Fibroblast of skin of left biceps (primary cell): ENCODE results near the gene HIPK1.
"Not testable (repeated sequence)": the region's sequence is repeated elsewhere in the genome, so short reads cannot be mapped to it uniquely, and the experiment has no call there.

Experiments used
- DNase-seq, 2 experiments: peaks; one replicate each; pipeline ENCODE4 v3.0.0-alpha.2; 2013; ENCODE audit warnings: low read depth in 2 of 2

Gene HIPK1

GRCh38 chr1:113982949-113983348, 53.8 kb downstream of the HIPK1 start:
- DNase-seq, result no peak

GRCh38 chr1:113983391-113983790, 54.3 kb downstream of the HIPK1 start:
- no peak for DNase-seq

DNA sequence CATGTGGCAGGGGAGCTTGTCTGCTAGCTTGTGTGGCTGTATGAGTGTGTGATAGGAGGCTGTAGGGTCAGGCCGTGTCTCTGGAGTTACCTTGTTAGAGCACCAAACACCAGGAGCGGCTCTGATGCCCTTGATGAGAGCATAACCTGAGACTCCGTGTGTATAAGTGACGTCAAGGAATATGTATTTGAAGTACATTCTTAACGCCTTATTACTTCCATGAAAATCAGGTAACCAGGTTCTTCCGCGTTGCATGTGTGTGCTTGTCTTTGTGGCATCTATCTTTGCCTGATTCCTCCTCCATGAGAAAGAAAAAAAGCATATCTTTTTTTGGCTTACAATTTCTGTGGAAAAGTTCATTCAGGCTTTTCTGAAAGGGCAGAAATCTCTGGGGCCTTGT, 54.7 kb downstream of the HIPK1 start:
- no peak for DNase-seq

DNA sequence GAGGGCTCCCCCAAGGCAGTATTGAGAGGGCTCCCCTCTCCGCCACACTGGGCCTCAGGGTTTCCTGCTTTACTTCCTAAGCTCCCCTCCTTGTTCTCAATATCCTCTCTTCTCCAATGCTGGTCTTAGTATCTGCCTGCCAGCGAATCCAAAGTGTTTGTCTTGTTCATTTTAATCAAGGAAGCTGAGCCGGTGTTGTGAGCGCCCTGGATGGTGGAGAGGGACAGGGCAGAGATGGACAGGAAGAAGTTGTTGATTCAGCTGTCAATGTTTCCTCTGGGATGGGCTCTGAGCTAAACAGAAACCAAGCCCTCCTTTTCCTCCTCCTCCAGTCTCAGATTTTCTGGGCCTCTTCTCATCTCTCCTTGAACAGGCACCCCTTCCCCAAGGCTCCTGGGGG, 55.6 kb downstream of the HIPK1 start:
- DNase-seq, result no peak

DNA sequence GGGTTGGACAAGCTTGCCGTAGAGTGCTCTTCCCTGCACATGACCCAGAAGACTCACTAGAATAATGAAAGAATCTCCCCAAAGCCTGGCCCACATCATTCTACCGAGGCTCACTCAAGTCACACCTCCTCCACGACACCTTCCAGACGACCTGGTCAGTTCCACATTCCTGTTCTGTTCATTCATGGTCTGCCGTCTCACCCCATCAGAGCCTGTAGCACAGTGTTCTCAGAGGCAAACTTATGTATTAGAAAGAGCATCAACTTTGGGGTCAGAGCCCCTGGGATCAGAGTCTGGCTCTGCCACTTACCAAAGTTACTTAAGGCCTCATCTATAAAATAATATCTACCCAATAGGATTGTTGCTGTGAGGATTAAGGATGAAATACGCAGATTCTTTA, 57.7 kb downstream of the HIPK1 start:
- no peak for DNase-seq

GRCh38 chr1:113987259-113987658, 58.1 kb downstream of the HIPK1 start:
- DNase-seq, result no peak

- DNase-seq, result no peak
These were observed 61.4 kb downstream of the HIPK1 start for GRCh38 chr1:113990530-113990929.

DNA sequence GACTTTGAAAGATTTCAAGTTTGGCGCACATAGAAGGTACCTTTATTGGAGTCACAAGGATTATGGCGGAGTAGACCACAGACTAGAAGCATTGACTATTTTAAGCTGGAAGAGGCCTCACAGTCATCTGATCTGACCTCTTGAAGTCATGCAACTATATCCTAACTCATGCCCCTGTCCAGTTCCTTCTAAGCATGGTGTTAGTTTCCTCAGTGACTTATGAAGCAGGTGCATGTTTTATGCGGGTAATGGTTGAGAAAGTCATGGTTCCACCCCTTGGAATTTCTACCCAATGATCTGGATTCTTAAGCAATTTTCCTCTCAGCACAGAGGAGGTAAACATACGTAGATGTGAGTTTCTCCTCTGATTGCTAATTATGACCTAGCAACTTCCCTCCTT, 61.8 kb downstream of the HIPK1 start:
- no peak for DNase-seq

GRCh38 chr1:113991467-113991997, 62.4 kb downstream of the HIPK1 start:
- DNase-seq, result no peak

- DNase-seq, result no peak
These were observed 63.9 kb downstream of the HIPK1 start for GRCh38 chr1:113993072-113993471.

DNA sequence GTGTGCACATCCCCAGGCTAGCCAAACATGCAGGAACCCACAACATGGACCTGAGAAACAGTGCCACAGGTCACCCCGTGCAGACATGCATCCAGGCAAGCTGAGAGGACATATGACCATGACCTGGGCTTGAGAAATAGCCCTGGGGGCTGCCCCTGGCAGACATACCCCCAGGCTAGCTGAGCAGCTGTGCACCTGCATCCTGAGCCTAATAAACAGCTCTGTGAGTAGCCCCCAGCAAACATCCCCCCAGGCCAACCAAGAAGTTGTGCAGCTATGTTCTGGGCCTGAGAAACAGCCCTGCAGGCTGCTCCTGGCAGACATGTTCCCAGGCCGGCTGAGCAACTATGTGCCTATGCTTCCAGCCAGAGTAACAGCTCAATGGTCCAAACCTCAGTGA, 64.6 kb downstream of the HIPK1 start:
- DNase-seq, result no peak

- no peak for DNase-seq
These were observed 66.3 kb downstream of the HIPK1 start for GRCh38 chr1:113995382-113995781.

DNA sequence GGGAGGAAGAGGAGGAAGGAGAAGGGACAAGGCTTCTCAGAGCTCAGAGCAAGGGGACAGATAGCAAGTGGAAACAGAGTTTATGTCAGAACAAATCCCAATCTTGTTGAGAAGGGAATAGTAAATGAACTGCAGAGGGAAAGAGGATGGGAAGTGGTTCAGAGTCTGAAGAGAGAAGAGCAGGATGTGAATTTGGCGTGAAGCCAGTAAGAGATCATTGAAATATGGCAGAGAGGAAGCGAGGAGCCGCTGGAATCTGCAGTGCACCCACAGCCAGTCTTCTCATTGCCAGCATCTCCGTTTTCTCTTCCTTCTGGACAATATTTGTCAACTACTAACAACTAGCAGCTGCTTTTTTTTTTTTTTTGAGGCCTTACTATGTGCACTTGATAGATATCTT, 69.2 kb downstream of the HIPK1 start:
- DNase-seq, result peak in 1 of 2 experiments; percentile 38

DNA sequence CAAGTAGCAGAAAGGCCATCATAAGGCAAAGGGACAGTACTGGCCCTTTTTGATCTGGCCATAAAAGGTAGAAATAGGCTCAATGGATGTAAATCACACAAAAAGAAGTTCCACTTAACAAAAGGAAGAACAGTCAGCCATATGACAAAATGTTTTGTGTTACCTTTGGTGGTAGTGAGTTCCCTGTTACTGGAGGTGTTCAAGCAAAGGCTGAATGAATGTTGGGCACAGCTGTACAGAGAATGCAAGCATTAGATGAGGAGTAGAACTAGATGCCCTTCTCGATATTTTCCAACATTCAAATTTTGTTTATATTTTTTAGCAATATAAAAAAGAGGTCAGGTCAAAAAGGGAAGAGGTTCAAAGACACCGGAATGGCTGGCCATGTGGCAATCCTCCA, 70.1 kb downstream of the HIPK1 start:
- DNase-seq, result no peak

DNA sequence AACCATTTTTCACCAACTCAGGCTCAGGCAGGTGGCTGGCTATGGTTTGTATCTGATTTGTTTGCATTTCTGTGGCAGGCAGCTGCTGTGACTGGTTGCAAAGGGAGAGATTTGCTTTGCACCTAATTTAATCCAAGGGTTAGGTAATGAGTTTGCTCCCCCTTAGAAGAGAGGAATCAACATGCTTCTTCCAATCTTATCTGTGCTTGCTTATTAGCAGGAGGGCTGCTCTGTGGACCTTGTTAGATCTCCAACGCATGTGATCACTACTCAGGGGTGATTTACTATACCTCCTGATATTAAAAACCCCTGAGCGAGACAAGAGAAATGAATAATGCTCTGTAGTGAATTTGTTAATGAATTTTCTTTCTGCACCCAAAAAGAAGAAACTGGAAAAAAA, 70.7 kb downstream of the HIPK1 start:
- no peak for DNase-seq

DNA sequence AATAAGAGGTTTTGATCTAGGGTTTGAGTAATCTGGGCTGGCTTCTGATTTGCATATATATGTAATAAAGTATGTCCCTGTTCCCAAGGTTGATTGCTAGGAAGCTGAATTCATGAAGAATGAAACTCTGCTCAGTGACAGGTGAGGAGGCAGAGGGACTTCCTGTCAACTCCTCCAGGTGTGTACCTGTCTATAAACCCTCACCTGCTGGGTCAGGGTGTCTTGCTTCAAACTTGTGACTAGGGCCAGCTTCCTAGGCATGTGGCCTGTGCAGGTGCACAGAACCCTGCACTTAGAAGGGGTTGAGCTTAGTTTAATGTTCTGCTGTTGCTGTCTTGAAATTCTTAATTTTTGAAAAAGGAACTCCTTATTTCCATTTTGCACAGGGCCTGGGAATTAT, 71.3 kb downstream of the HIPK1 start:
- no peak for DNase-seq

GRCh38 chr1:114002492-114003239, 73.5 kb downstream of the HIPK1 start:
- peak in 1 of 2 experiments; percentile 59 for DNase-seq

GRCh38 chr1:114003431-114003830, 74.3 kb downstream of the HIPK1 start:
- DNase-seq, result no peak

- not testable (repeated sequence) for DNase-seq
These were observed 77.7 kb downstream of the HIPK1 start for GRCh38 chr1:114006825-114007224.

DNA sequence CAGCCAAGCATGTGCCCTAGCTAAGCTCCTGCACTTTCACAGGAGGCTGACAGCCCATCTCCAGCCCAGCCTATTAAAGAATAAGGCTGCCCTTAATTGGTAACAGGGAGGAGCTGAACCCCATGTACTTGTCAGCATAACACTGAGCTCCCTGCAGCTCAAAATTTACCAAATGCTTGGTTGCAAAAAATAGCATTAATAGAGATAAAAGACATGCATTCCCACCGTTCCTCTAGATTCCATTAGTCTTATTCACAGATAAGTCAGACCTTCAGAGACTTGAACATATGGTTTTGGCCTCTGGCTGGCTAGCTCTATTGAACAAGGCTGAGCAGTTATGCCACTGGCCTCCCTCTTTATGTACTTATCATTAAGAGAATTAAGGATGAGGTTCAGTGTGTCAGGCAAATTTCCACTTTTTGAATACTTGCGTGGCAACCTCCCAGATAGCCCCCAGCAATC, 79.4 kb downstream of the HIPK1 start:
- DNase-seq, result peak in 1 of 2 experiments; percentile 48

DNA sequence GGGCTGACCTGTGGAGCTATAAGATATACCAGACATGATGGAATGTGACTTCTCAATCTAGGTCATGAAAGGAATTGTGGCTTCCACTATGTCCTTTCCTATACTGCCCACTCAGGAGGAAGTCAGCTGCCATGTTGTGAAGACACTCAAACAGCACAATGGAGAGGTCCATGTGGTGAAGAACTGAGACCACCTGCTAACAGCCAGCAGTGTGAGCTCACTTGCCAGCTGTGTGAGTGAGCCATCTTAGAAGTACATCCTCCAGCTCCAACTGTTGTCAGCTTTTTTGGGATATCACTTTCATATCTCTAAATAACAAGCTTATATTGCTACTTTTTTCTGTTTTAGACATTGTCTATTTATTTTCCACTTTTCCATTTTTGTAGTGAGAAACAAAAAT, 79.9 kb downstream of the HIPK1 start:
- DNase-seq, result no peak

DNA sequence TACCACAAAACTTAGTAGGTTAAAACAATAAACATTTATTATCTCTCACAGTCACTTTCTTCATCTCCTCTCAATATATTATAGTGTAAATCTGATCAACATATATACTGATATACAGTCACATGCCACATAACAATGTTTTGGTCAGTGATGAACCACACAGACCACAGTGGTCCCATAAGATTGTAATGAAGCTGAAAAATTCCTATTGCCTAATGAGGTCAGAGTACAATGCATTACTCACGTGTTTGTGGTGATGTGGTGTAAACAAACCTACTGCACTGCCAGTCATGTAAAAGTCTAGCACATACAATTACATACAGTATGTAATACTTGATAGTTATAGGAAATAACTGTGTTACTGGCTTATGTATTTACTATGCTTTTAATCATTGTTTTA, 80.3 kb downstream of the HIPK1 start:
- no peak for DNase-seq

DNA sequence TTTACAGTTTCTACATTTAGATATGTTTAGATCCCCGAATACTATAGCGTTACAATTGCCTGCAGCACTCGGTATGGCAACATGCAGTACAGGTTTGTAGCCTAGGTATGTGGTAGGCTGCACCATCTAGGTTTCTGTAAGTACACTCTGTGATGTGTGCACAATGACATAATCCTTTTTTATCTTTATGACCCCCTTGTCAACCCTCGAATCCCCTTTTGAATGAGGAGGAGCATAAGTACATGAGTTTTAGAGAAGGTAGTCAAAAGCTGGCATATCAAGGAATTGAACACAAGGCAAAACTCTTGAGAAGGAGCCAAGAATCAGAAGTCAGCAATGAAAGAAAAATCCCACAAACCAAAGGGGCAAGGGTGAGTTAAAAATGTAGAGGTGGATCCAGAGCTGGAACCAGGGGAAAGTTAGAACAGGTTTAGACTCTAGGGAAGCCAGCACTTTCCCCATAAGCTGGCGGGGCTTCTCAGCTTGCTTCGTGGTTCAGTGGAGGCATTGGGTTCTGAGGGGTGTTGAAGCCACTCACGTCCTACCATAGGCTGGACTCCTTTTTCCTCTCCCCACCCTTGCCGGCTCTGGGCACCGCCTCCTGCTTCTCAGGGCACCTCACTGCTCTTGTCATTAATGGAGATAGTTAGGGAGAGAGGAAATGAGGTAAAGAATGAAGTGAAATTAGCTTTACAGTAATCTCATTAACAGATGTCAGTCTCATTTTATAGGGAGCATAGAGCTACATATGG, 81.5 kb downstream of the HIPK1 start:
- no peak for DNase-seq
